ENCODE measurements around the gene PRCP. TPM values are rescaled to one million over a fixed set of nuclear protein-coding genes. Genes with fewer than 3 reads are reported as not detected.

PRCP gene
- total RNA-seq, 1 donor from 2014 or later: 29.8 TPM

GRCh38 chr11:82802710-82803109 is 97.5 kb downstream of the PRCP start:
- no peak for TF ChIP-seq CTCF (IDR thresholded peaks at IDR 0.05)

GRCh38 chr11:82796998-82797961 is 103.0 kb downstream of the PRCP start:
- Mint-ChIP-seq H3K36me3 (ENCODE audit: low read depth) (no peaks in the 10 kb centered on the region), H3K27me3 (peaks cover 27% of the 10 kb centered on the region), H3K4me3 (no peak overlapping the region), H3K27ac (no peak overlapping the region), H3K9me3 (no peaks in the 10 kb centered on the region), H3K4me1 (no peaks in the 10 kb centered on the region)
- ChIA-PET POLR2A (no interaction called here), CTCF (no interaction called here)
- TF ChIP-seq CTCF (IDR thresholded peaks at IDR 0.05): no peak
- ATAC-seq (ENCODE audit: low read depth): no peak
- intact Hi-C loops (cut with micrococcal nuclease): no loop called here
- DNase-seq: no peak

More at GRCh38 chr11:82802710-82803109, 97.5 kb downstream of the PRCP start:
- CTCF ChIA-PET: no interaction called here
- DNase-seq (no peak), ATAC-seq (ENCODE audit: low read depth) (no peak)
- Mint-ChIP-seq H3K4me3 (no peak overlapping the region), H3K27me3 (peaks cover 50% of the 10 kb centered on the region), H3K36me3 (ENCODE audit: low read depth) (no peaks in the 10 kb centered on the region), H3K9me3 (no peaks in the 10 kb centered on the region), H3K4me1 (no peaks in the 10 kb centered on the region), H3K27ac (no peak overlapping the region)
- POLR2A ChIA-PET: no interaction called here
- intact Hi-C loops (cut with micrococcal nuclease): no loop called here

- ChIA-PET POLR2A (no interaction called here), CTCF (no interaction called here)
- H3K4me1 Mint-ChIP-seq: no peaks in the 10 kb centered on the region
- no peaks in the 10 kb centered on the region for H3K9me3 Mint-ChIP-seq
- no peak overlapping the region for H3K4me3 Mint-ChIP-seq
- no peaks in the 10 kb centered on the region for H3K36me3 Mint-ChIP-seq (ENCODE audit: low read depth)
- H3K27me3 Mint-ChIP-seq: peaks cover 10% of the 10 kb centered on the region
- intact Hi-C loops (cut with micrococcal nuclease): no loop called here
- H3K27ac Mint-ChIP-seq: no peak overlapping the region
- ATAC-seq (ENCODE audit: low read depth) (no peak), DNase-seq (no peak)
- TF ChIP-seq CTCF (IDR thresholded peaks at IDR 0.05): no peak
Observed at GRCh38 chr11:82794490-82794889, 105.7 kb downstream of the PRCP start.

GRCh38 chr11:82792822-82793569 is 107.2 kb downstream of the PRCP start:
- Mint-ChIP-seq H3K9me3 (no peaks in the 10 kb centered on the region), H3K4me3 (no peak overlapping the region), H3K36me3 (ENCODE audit: low read depth) (no peaks in the 10 kb centered on the region), H3K4me1 (no peaks in the 10 kb centered on the region), H3K27ac (no peak overlapping the region), H3K27me3 (peaks cover 5% of the 10 kb centered on the region)
- no peak for DNase-seq
- ChIA-PET CTCF (no interaction called here), POLR2A (no interaction called here)
- intact Hi-C loops (cut with micrococcal nuclease): no loop called here
- no peak for TF ChIP-seq CTCF (IDR thresholded peaks at IDR 0.05)
- ATAC-seq (ENCODE audit: low read depth): no peak

GRCh38 chr11:82792319-82792718 is 107.9 kb downstream of the PRCP start:
- ChIA-PET POLR2A (no interaction called here), CTCF (no interaction called here)
- no peak for DNase-seq
- H3K36me3 Mint-ChIP-seq (ENCODE audit: low read depth): no peaks in the 10 kb centered on the region
- H3K27me3 Mint-ChIP-seq: no peaks in the 10 kb centered on the region
- intact Hi-C loops (cut with micrococcal nuclease): no loop called here
- no peak overlapping the region for H3K27ac Mint-ChIP-seq
- H3K4me1 Mint-ChIP-seq: no peaks in the 10 kb centered on the region
- H3K9me3 Mint-ChIP-seq: no peaks in the 10 kb centered on the region
- TF ChIP-seq CTCF (IDR thresholded peaks at IDR 0.05): no peak
- H3K4me3 Mint-ChIP-seq: no peak overlapping the region
- ATAC-seq (ENCODE audit: low read depth): no peak
